ENCODE measurements around the gene PRPF19.

Gene PRPF19

GRCh38 chr11:60854847-60855725 lies 51.3 kb downstream of the PRPF19 start:
- DNase-seq = no peak

- DNase-seq = no peak
Observed at GRCh38 chr11:60854140-60854846, 52.1 kb downstream of the PRPF19 start.

- DNase-seq = no peak
Observed at GRCh38 chr11:60852982-60853950, 53.1 kb downstream of the PRPF19 start.

GRCh38 chr11:60852117-60852981 lies 54.0 kb downstream of the PRPF19 start:
- no peak for DNase-seq

- DNase-seq = no peak
Observed at GRCh38 chr11:60851327-60852104, 54.9 kb downstream of the PRPF19 start.

- no peak for DNase-seq
Observed at GRCh38 chr11:60849641-60850520, 56.5 kb downstream of the PRPF19 start.

GRCh38 chr11:60848714-60849151 lies 57.7 kb downstream of the PRPF19 start:
- no peak for DNase-seq

GRCh38 chr11:60847896-60848295 lies 58.5 kb downstream of the PRPF19 start:
- no peak for DNase-seq

- no peak for DNase-seq
Observed at GRCh38 chr11:60847281-60847680, 59.1 kb downstream of the PRPF19 start.

- no peak for DNase-seq
Observed at GRCh38 chr11:60845338-60845737, 61.0 kb downstream of the PRPF19 start.

- no peak for DNase-seq
Observed at GRCh38 chr11:60844870-60845221, 61.5 kb downstream of the PRPF19 start.

GRCh38 chr11:60844045-60844869 lies 62.1 kb downstream of the PRPF19 start:
- no peak for DNase-seq

GRCh38 chr11:60842668-60843600 lies 63.5 kb downstream of the PRPF19 start:
- no peak for DNase-seq

- peak; percentile 93 to 94 for DNase-seq
Observed at GRCh38 chr11:60841797-60842667, 64.4 kb downstream of the PRPF19 start, which contains the start of gene CCDC86. Gene CCDC86, plus strand, starts transcription at chr11:60842113. Its CDS starts 12 bp downstream, at chr11:60842125.
